Inflammatory macrophage treated with lipopolysaccharide for 4 hours (primary cell): ENCODE data around the gene KRTAP5-3.

Experiments used
- DNase-seq: peaks from one replicate; pipeline ENCODE4 v3.0.0-alpha.2; 2020

The KRTAP5-3 gene

GRCh38 chr11:1563149-1563638, 45.1 kb downstream of the KRTAP5-3 start:
- DNase-seq, result no peak

DNA sequence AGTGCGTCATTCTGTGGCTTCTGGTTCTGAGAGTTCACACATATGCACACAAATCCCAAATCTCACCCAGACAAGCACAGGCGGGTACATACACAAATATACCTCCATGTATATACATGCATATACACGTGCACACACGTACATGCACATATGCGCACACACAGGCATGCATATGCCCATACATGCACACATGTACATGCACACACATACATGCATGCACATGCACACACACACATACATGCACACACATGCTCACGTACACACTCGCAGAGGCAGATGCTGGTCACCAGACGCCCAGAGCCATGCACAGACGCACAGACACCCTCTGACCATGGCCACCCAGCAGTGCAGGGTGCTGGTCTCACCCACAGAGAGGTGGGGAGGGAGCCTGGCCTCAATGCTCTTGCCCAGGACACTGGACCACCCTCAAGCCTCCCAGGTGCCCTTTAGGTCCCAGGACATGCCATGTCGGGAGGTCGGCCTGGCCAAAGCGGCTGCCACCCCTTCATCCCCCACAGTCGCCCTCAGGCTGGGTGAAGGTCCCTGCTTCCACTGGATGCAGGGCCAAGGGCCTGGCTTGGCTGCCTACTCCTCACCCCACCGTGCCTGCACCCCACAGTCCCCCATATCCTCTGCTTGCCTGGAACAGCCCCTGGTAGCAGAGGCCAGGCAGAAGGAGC, 45.7 kb downstream of the KRTAP5-3 start:
- DNase-seq, result no peak

DNA sequence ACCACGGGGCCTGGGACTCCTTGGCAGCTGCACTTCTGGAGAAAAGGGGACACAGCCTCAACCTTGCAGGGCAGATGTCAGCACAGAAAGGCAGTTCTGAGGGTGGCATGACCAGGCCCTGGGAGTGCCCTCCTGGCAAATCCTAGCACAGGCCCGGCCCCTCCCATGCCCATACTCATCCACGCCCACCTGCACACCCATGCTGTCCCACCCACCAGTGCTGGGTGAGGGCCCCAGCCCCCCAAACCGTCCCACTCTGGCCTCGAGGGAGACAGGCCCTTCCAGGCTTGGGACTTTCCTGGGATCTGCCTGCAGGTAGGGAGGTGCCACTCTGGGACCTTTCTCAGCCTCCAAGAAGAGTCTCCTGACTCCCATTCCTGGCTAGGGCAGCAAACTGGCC, 46.3 kb downstream of the KRTAP5-3 start:
- no peak for DNase-seq

- DNase-seq, result no peak
Measured at GRCh38 chr11:1561266-1561665, 47.0 kb downstream of the KRTAP5-3 start.

DNA sequence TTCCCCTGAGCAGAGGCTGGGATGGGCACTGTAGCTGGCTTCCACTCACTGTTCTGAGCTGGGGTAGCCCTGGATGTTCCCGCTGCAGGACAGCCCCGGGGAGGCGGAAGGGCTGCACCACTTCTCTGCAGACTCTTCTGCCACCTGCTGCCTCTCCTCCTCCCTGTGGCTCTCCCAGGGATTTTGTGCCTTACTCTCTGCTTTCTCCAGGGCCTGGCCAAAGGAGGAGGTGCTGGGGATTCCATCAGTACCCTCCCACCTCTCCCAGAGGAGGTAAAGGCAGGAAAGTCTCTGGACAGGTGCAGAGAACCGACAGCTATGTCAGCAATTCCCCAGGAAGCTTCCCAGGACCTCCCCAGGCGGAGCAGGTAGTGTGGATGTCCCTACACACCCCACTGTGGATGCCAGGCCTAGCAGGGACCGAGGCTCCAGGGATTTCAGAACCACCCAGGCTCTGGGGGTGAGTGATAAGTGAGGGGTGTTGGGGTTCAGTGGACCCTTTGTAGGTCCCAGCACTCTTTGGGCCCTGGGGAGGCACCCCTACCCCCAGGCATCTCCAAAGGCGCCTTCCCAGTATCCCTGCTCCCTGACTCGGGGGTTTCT, 47.5 kb downstream of the KRTAP5-3 start:
- no peak for DNase-seq

DNA sequence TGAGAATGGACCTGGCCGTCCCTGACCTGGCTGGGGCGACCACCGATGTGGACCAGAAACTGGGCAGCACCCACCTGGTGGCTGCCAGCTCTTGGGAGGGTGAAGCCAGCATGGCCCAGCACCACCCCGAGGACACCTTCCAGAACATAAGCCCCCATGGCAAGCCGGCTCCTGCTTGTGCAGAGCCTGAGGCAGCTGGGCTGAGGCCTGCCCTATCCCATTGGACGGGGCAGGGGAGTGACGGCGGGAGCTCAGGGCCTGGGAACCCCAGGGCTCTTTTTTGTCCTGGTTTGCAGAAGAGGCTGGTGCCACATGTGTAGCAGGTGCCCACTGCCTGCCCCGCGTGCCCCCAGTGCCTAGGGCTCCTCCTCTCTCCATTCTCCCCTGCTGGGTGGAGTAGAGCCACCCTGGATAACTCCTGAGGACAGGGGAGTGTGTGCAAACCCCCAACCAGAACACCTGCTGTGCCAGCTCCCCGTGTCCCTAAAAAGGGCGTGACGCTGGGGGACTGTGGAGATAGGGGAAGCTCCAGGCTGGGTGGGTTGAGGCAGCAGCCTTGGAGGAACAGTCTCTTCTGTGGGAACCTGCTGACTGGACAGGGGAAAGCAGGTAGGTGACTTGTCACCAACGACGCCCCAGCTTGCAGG, 48.1 kb downstream of the KRTAP5-3 start:
- DNase-seq, result no peak

GRCh38 chr11:1559111-1559951, 48.9 kb downstream of the KRTAP5-3 start:
- no peak for DNase-seq

DNA sequence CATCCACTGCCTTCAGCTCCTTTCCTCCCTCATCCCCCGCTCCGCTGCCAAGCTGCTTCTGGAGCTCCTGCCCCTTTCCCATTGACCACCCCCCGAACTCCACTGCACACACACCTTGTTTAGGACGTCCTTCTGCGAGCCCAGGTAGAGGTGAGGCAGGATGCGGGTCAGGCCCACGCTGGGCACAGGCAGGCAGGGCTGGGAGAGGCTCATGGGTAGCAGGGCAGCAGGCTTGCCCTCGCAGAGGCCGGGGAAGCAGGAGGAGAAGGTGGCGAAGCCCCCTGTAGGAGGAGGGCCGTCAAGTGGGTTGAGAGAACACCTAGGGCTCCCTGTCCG, 49.5 kb downstream of the KRTAP5-3 start:
- no peak for DNase-seq

GRCh38 chr11:1557904-1558774, 50.1 kb downstream of the KRTAP5-3 start:
- no peak for DNase-seq
